Measurements from ENCODE around the gene HTRA1.

Gene HTRA1

GRCh38 chr10:122487174-122487765 is 25.9 kb downstream of the HTRA1 start:
- no peaks in the 10 kb centered on the region for H3K79me2 ChIP-seq (ENCODE audit: insufficient read depth, low read length)
- no peaks in the 10 kb centered on the region for H3K9me3 ChIP-seq (ENCODE audit: insufficient read depth, low read length)
- H4K20me1 ChIP-seq (ENCODE audit: low read depth, low read length): no peaks in the 10 kb centered on the region
- H3K36me3 ChIP-seq (ENCODE audit: low read length): no peaks in the 10 kb centered on the region
- no peak overlapping the region for H3K27ac ChIP-seq (ENCODE audit: low read depth, low read length)
- H3K9me2 ChIP-seq (replicated peaks; ENCODE audit: insufficient read depth, low read length): no peaks in the 10 kb centered on the region
- H2AFZ ChIP-seq (ENCODE audit: low read depth, low read length, severe bottlenecking): no peak overlapping the region
- no peak overlapping the region for H3K9ac ChIP-seq (ENCODE audit: low read length)
- H3K4me3 ChIP-seq (ENCODE audit: insufficient read depth, low read length, poor library complexity, severe bottlenecking): no peak overlapping the region
- H3F3A ChIP-seq (ENCODE audit: insufficient read depth): no peaks in the 10 kb centered on the region
- H3K27me3 ChIP-seq (ENCODE audit: low read length): no peaks in the 10 kb centered on the region
- H3K4me2 ChIP-seq (ENCODE audit: low read depth, low read length, poor library complexity, severe bottlenecking): no peak overlapping the region
- no peak for TF ChIP-seq CTCF (IDR thresholded peaks at IDR 0.05; ENCODE audit: insufficient read depth, low read length, poor library complexity, severe bottlenecking)
- TF ChIP-seq EZH2phosphoT487 (conservative IDR thresholded peaks at IDR 0.05; ENCODE audit: low read length): no peak

GRCh38 chr10:122490268-122490667 is 28.9 kb downstream of the HTRA1 start:
- H3K4me3 ChIP-seq (ENCODE audit: insufficient read depth, low read length, poor library complexity, severe bottlenecking): no peak overlapping the region
- H3K9me2 ChIP-seq (replicated peaks; ENCODE audit: insufficient read depth, low read length): no peaks in the 10 kb centered on the region
- no peak overlapping the region for H3K4me2 ChIP-seq (ENCODE audit: low read depth, low read length, poor library complexity, severe bottlenecking)
- H2AFZ ChIP-seq (ENCODE audit: low read depth, low read length, severe bottlenecking): no peak overlapping the region
- no peaks in the 10 kb centered on the region for H4K20me1 ChIP-seq (ENCODE audit: low read depth, low read length)
- H3K27me3 ChIP-seq (ENCODE audit: low read length): no peaks in the 10 kb centered on the region
- H3K79me2 ChIP-seq (ENCODE audit: insufficient read depth, low read length): no peaks in the 10 kb centered on the region
- TF ChIP-seq EZH2phosphoT487 (conservative IDR thresholded peaks at IDR 0.05; ENCODE audit: low read length): no peak
- no peak for TF ChIP-seq CTCF (IDR thresholded peaks at IDR 0.05; ENCODE audit: insufficient read depth, low read length, poor library complexity, severe bottlenecking)
- H3K9me3 ChIP-seq (ENCODE audit: insufficient read depth, low read length): no peaks in the 10 kb centered on the region
- H3K27ac ChIP-seq (ENCODE audit: low read depth, low read length): no peak overlapping the region
- no peak overlapping the region for H3K9ac ChIP-seq (ENCODE audit: low read length)
- H3F3A ChIP-seq (ENCODE audit: insufficient read depth): no peaks in the 10 kb centered on the region
- H3K36me3 ChIP-seq (ENCODE audit: low read length): no peaks in the 10 kb centered on the region

GRCh38 chr10:122490786-122491680 is 29.7 kb downstream of the HTRA1 start:
- TF ChIP-seq CTCF (IDR thresholded peaks at IDR 0.05; ENCODE audit: insufficient read depth, low read length, poor library complexity, severe bottlenecking): no peak
- TF ChIP-seq EZH2phosphoT487 (conservative IDR thresholded peaks at IDR 0.05; ENCODE audit: low read length): no peak
- Histone ChIP-seq H2AFZ (ENCODE audit: low read depth, low read length, severe bottlenecking) (no peak overlapping the region), H3K27ac (ENCODE audit: low read depth, low read length) (no peak overlapping the region), H3K79me2 (ENCODE audit: insufficient read depth, low read length) (no peaks in the 10 kb centered on the region), H3K9me2 (replicated peaks; ENCODE audit: insufficient read depth, low read length) (no peaks in the 10 kb centered on the region), H3K4me3 (ENCODE audit: insufficient read depth, low read length, poor library complexity, severe bottlenecking) (no peak overlapping the region), H3K4me2 (ENCODE audit: low read depth, low read length, poor library complexity, severe bottlenecking) (no peak overlapping the region), H3K27me3 (ENCODE audit: low read length) (no peaks in the 10 kb centered on the region), H3F3A (ENCODE audit: insufficient read depth) (no peaks in the 10 kb centered on the region), H3K36me3 (ENCODE audit: low read length) (no peaks in the 10 kb centered on the region), H3K9ac (ENCODE audit: low read length) (no peak overlapping the region), H3K9me3 (ENCODE audit: insufficient read depth, low read length) (no peaks in the 10 kb centered on the region), H4K20me1 (ENCODE audit: low read depth, low read length) (no peaks in the 10 kb centered on the region)

Data from SU-DHL-6 (cell line).